Inferior parietal cortex (tissue), 1 donor: ENCODE results near the gene MYBPH.

Experiments
- DNase-seq: peaks from one replicate; pipeline ENCODE4 v3.0.0-alpha.2; 2016; ENCODE audit errors: extremely low spot score

MYBPH gene

GRCh38 chr1:203166192-203166940 is 9.3 kb downstream of the MYBPH start:
- DNase-seq = no peak

- DNase-seq = no peak
Observed at GRCh38 chr1:203165800-203166161, 9.8 kb downstream of the MYBPH start.

GRCh38 chr1:203165101-203165799 is 10.4 kb downstream of the MYBPH start:
- no peak for DNase-seq

- DNase-seq = no peak
Observed at GRCh38 chr1:203163891-203164635, 11.6 kb downstream of the MYBPH start.

- no peak for DNase-seq
Observed at GRCh38 chr1:203162403-203162802, 13.2 kb downstream of the MYBPH start.

GRCh38 chr1:203161703-203162102 is 13.9 kb downstream of the MYBPH start:
- no peak for DNase-seq

GRCh38 chr1:203161175-203161574 is 14.5 kb downstream of the MYBPH start:
- no peak for DNase-seq

- DNase-seq = no peak
Observed at GRCh38 chr1:203159844-203160243, 15.8 kb downstream of the MYBPH start.

GRCh38 chr1:203158960-203159665 is 16.5 kb downstream of the MYBPH start:
- DNase-seq = no peak

GRCh38 chr1:203158423-203158822 is 17.2 kb downstream of the MYBPH start:
- DNase-seq = no peak

GRCh38 chr1:203156280-203156679 is 19.3 kb downstream of the MYBPH start:
- no peak for DNase-seq

GRCh38 chr1:203153989-203154821 is 21.4 kb downstream of the MYBPH start:
- no peak for DNase-seq

GRCh38 chr1:203153051-203153988 is 22.3 kb downstream of the MYBPH start:
- no peak for DNase-seq

GRCh38 chr1:203152158-203153034 is 23.2 kb downstream of the MYBPH start:
- no peak for DNase-seq

- DNase-seq = no peak
Observed at GRCh38 chr1:203151362-203152157, 24.1 kb downstream of the MYBPH start.

- no peak for DNase-seq
Observed at GRCh38 chr1:203150511-203151297, 24.9 kb downstream of the MYBPH start.

GRCh38 chr1:203149188-203149840 is 26.3 kb downstream of the MYBPH start:
- DNase-seq = no peak
